ENCODE results near the gene MPHOSPH8. TPM values are rescaled to one million over a fixed set of nuclear protein-coding genes. Genes with fewer than 3 reads are reported as not detected.
"Not testable (repeated sequence)": the region's sequence is repeated elsewhere in the genome, so short reads cannot be mapped to it uniquely, and the experiment has no call there.

MPHOSPH8 gene
- total and polyA plus RNA-seq, 2 donors (not counting 1 experiment from before 2014, with no cell fraction given), result 18.3 to 18.8 TPM

- no peaks in the 10 kb centered on the region for H3K79me2 ChIP-seq (ENCODE audit: control insufficient read depth, insufficient read depth, low read length)
- H3K4me3 ChIP-seq (replicated peaks in 1 of 4; ENCODE audit: control extremely low read depth in 1 of 4, insufficient read depth in 1 of 4, low read depth in 3 of 4, low read length in 4 of 4), result no peak overlapping the region
- H3K4me1 ChIP-seq (ENCODE audit: control insufficient read depth, extremely low read depth, insufficient read depth, low read length), result no peaks in the 10 kb centered on the region
- TF ChIP-seq CTCF (conservative IDR thresholded peaks at IDR 0.05 in 1 of 2, IDR thresholded peaks at IDR 0.05 in 1 of 2; ENCODE audit: low read depth in 1 of 2, low read length in 2 of 2), result no peak
- no peak for TF ChIP-seq EZH2 (IDR thresholded peaks at IDR 0.05; ENCODE audit: low read length, missing control alignments)
- no peaks in the 10 kb centered on the region for H3K9me3 ChIP-seq (ENCODE audit: control insufficient read depth, insufficient read depth, low read depth, low read length)
- DNase-seq (ENCODE audit: low read depth in 2 of 2), result no peak
- H4K20me1 ChIP-seq (ENCODE audit: control insufficient read depth, extremely low read depth, insufficient read depth, low read length), result no peaks in the 10 kb centered on the region
- H3K27me3 ChIP-seq (ENCODE audit: control insufficient read depth, insufficient read depth, low read length), result no peaks in the 10 kb centered on the region
- no peaks in the 10 kb centered on the region for H3K36me3 ChIP-seq (ENCODE audit: control insufficient read depth, insufficient read depth, low read length)
- H3K4me2 ChIP-seq (ENCODE audit: extremely low read depth, insufficient read depth, low read length), result no peak overlapping the region
- no peak overlapping the region for H2AFZ ChIP-seq (ENCODE audit: low read length)
- no peak overlapping the region for H3K27ac ChIP-seq (ENCODE audit: insufficient read depth, low read length)
- no peak overlapping the region for H3K9ac ChIP-seq (ENCODE audit: insufficient read depth, low read length)
Observed at GRCh38 chr13:19685034-19685433, 51.6 kb downstream of the MPHOSPH8 start.

GRCh38 chr13:19685437-19685836 is 52.0 kb downstream of the MPHOSPH8 start:
- Histone ChIP-seq H4K20me1 (ENCODE audit: control insufficient read depth, extremely low read depth, insufficient read depth, low read length) (no peaks in the 10 kb centered on the region), H3K9me3 (ENCODE audit: control insufficient read depth, insufficient read depth, low read depth, low read length) (no peaks in the 10 kb centered on the region), H3K9ac (ENCODE audit: insufficient read depth, low read length) (no peak overlapping the region), H3K4me3 (replicated peaks in 1 of 4; ENCODE audit: control extremely low read depth in 1 of 4, insufficient read depth in 1 of 4, low read depth in 3 of 4, low read length in 4 of 4) (no peak overlapping the region), H3K79me2 (ENCODE audit: control insufficient read depth, insufficient read depth, low read length) (no peaks in the 10 kb centered on the region), H3K4me2 (ENCODE audit: extremely low read depth, insufficient read depth, low read length) (no peak overlapping the region), H3K27me3 (ENCODE audit: control insufficient read depth, insufficient read depth, low read length) (no peaks in the 10 kb centered on the region), H3K4me1 (ENCODE audit: control insufficient read depth, extremely low read depth, insufficient read depth, low read length) (no peaks in the 10 kb centered on the region), H3K36me3 (ENCODE audit: control insufficient read depth, insufficient read depth, low read length) (no peaks in the 10 kb centered on the region), H2AFZ (ENCODE audit: low read length) (no peak overlapping the region), H3K27ac (ENCODE audit: insufficient read depth, low read length) (no peak overlapping the region)
- TF ChIP-seq CTCF (conservative IDR thresholded peaks at IDR 0.05 in 1 of 2, IDR thresholded peaks at IDR 0.05 in 1 of 2; ENCODE audit: low read depth in 1 of 2, low read length in 2 of 2), result no peak
- TF ChIP-seq EZH2 (IDR thresholded peaks at IDR 0.05; ENCODE audit: low read length, missing control alignments), result no peak
- DNase-seq (ENCODE audit: low read depth in 2 of 2), result no peak

- not testable (repeated sequence) for H3K27ac ChIP-seq (ENCODE audit: insufficient read depth, low read length); H3K9me3 ChIP-seq (ENCODE audit: control insufficient read depth, insufficient read depth, low read depth, low read length); H4K20me1 ChIP-seq (ENCODE audit: control insufficient read depth, extremely low read depth, insufficient read depth, low read length); H3K79me2 ChIP-seq (ENCODE audit: control insufficient read depth, insufficient read depth, low read length); H3K4me3 ChIP-seq (replicated peaks in 1 of 4; ENCODE audit: control extremely low read depth in 1 of 4, insufficient read depth in 1 of 4, low read depth in 3 of 4, low read length in 4 of 4); H3K27me3 ChIP-seq (ENCODE audit: control insufficient read depth, insufficient read depth, low read length); H3K4me2 ChIP-seq (ENCODE audit: extremely low read depth, insufficient read depth, low read length); H3K36me3 ChIP-seq (ENCODE audit: control insufficient read depth, insufficient read depth, low read length); H3K9ac ChIP-seq (ENCODE audit: insufficient read depth, low read length); H3K4me1 ChIP-seq (ENCODE audit: control insufficient read depth, extremely low read depth, insufficient read depth, low read length); H2AFZ ChIP-seq (ENCODE audit: low read length)
- DNase-seq (ENCODE audit: low read depth in 2 of 2), result peak; percentile 30 to 34
Observed at GRCh38 chr13:19691447-19691846, 58.0 kb downstream of the MPHOSPH8 start.

Data from fibroblast of lung (primary cell).